EL (cell line): Measurements from ENCODE around the gene PTTG1.
"Not testable (repeated sequence)": the region's sequence is repeated elsewhere in the genome, so short reads cannot be mapped to it uniquely, and the experiment has no call there.

Experiments used
- DNase-seq: peaks from one replicate; pipeline ENCODE4 v3.0.0-alpha.2; 2016

PTTG1 gene

DNA sequence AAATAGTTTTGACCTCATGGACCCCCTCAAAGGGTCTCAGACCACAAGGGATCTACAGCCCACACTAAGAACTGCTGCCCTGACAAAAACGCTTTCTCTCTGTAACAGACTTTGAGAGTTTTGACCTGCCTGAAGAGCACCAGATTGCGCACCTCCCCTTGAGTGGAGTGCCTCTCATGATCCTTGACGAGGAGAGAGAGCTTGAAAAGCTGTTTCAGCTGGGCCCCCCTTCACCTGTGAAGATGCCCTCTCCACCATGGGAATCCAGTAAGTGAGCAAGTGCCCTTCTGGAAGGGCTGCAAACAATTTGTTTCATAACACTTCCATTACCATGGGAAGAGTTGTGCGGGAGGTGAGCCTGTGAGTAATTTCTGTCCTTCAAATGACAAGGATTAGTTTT lies 6.0 kb downstream of the PTTG1 start:
- DNase-seq: no peak

DNA sequence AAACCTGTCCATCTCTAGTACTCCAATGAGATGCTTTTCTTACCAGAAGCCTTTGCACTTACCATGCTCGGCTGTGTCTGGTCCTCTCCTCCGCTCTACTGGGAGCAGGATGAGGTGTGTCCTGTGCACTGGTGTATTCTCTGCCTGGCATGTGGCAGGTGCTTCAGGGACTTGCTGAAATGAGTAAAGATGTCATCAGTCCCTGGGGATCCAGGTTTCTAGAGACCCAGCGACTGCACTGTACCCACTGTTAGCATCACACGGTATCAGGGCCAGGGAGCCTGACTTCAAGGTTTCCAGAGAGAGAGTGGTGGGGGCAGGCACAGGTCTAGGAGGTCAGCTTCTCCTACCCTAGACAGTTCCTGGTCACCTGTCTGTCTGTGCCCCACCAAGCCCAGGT lies 10.5 kb downstream of the PTTG1 start:
- DNase-seq: no peak

DNA sequence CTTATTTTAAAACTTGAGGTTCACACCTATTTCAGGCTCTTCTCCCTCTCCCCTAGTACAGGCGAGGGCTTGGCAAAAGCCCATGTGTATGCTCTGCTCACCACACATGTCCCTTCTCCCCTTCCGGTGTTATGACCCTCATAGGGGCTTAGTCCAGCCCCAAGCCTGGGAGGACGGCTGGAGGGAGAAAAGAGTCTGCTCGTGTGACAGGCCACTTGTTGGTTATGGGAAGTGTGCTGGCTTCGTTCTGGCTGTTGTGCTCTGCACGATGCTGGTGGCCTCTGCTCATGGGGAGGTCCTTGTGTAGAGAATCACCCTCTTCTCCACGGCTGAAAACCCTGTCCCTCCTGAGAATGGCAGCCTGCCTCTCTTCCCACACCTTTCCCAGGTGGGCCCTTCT lies 11.1 kb downstream of the PTTG1 start:
- no peak for DNase-seq

DNA sequence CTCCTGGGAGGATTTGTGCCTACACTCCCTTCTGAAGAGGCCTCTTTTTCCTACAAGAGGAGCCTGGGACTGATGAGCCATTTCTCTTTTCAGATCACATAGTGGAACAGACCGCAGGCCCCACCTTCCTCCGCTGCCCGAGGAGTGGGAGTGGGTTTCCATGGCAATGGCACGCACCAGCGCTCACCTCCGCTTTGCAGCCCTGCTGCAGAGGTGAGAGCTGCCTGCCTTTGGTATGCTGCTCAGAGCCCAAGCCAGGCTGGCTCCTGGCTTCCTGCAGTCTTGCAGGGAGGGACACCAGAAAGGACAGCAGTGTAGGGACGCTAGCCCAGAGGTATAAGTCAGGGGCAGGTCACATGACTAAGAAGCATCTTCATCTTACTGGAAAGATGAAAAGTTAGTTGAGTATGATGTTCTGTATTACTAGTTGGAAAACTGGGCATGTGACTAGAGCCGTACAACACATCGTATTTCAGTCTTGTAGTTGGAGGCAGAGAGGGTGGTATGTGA lies 12.4 kb downstream of the PTTG1 start:
- no peak for DNase-seq

DNA sequence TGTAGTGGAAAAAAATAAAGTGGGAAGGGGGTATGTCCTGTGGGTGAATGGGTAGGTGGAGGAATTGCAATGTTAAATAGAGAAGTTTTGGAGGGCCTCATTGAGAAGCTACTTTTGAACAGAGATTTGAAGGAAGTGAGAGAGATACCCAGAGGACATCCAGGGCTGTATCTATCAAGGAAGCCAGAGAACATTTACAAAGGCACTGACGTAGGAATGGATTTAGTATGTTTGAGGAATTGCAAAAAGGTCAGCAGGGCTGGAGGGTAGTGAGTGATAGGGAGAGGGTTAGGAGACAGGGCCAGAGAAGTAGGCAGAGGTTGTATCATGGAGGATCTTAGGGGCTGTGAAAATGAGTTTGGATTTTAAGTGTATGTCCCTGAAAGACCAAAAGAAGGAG lies 13.9 kb downstream of the PTTG1 start:
- no peak for DNase-seq

DNA sequence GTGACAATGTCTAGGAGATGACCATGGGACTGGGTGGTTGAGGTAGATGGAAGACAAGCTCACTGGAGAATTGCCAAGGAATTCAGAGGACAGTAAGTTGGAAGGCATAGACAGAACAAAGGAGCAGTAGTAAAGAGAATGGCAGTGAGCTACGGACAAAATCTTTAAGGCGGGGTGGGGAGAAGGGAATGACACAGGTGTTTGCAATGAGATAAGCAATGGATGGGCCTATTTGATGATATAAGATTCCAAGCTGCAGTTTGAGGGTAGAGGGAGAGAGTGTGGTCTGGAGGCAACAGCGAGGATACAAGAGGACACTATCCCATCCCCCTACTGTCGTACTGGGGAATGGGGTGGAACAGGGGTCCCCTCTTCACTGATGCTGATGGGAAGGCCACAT lies 14.4 kb downstream of the PTTG1 start:
- no peak for DNase-seq

DNA sequence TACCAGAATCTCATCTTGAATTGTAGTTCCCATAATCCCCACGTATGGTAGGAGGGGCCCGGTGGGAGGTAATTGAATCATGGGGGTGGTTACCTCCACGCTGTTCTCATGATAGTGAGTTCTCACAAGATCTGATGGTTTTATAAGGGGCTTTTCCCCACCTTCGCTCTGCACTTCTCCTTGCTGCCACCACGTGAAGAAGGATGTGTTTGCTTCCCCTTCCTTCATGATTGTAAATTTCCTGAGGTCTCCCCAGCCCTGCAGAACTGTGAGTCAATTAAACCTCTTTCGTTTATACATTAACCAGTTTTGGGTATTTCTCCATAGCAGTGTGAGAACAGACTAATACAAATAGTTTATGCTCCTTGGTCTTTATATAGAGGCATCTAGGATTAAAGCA lies 15.0 kb downstream of the PTTG1 start:
- not testable (repeated sequence) for DNase-seq

DNA sequence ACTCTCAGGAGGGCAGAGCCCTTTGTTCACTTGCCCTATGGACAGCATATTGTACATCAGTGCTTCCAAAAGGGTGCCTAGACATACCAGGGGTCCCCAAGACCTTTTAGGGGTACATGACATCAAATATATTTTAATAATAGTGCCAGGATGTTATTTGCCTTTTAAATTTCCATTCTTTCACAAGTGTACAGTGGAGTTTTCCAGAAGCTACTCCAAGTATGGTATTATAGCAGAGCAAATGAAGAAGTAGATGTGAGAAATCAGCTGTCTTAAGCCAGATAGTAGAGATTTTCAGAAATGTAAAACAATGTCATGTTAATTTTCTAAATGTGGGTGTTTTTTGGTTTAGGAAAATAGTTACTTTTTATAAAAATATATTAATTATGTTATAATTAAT lies 15.6 kb downstream of the PTTG1 start:
- no peak for DNase-seq

DNA sequence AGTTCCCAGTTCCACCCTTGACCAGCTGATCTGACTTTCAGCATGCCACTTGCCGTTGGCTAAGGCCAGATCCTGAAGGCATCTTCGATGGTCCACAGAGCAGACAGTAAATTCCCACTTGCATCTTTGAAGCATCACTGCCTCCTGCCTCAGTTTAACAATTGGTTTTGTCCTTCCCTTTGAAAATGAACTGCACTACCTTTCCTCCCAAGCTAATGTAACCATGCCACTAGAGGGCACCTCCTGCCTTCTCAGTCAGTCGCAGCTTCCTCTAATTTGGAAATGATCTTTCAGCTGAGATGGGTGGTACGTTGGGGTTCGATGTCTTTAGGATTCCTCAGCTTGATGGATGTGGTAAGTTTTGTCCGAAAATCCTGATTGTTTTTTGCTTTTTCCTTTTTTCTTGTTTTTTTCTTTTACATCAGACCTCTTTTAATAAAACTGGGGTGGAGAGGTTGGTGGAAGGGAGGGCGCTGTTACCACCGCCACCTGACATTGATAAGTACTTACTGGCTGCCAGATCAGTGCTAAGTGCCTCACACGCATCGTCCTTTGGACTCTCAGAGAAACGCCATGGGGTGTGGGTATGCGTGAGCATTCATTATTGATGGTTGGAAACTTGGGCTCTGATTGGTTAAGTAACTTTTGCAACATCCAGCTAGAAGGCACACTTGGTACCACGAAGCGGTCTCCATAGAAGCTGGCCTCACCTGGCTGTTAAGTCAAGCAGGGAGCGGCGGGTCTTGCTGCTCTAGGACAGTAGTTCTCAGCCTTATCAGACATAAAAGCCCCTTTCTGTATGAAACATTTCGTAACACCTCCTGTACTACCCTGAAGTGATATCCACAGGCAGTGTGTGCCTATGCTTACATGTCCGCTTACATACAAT lies 16.9 kb downstream of the PTTG1 start:
- DNase-seq: peak; percentile 70

DNA sequence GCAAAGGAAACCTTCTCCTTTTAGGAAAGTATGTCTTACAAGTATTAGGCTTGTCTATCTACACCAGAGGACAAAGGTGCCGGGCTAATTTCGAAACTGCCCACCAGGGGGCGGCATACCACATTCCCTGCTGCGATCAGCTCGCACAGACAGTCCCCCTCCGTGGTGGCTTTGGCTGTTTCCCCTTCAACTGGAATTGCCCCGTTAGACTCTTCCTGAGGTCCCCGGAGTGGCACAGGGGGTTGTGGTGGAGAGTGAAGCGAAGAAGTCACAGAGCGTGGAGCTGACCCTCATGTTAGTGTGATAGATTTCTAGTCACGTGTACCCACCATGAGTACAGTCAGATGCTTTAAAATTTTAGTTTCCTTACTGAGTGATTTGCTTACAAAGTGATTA lies 17.5 kb downstream of the PTTG1 start:
- DNase-seq: peak; percentile 83

DNA sequence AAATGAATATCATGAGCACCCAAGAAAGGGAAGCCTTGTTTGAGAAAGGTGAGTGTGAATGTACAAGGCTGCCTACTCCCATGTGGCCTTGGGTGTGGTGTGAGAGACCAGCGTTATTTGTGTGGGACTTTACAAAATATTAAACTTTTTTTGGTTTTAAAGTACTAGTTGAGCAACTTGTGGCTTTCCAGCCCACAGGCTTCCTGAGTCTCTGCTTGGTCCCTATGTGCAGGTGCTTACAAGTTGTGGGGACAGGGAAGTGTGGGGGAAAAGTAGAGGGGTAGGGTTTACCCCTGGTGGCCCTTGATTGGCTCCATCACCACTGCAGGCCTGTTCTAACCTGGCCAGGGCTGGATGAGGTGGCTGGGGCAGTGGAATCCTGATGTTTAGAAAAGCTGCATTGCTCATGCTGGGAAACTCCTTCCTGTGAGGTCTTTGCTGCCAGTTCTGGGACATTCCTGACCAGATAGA lies 19.7 kb downstream of the PTTG1 start:
- peak; percentile 17 for DNase-seq

DNA sequence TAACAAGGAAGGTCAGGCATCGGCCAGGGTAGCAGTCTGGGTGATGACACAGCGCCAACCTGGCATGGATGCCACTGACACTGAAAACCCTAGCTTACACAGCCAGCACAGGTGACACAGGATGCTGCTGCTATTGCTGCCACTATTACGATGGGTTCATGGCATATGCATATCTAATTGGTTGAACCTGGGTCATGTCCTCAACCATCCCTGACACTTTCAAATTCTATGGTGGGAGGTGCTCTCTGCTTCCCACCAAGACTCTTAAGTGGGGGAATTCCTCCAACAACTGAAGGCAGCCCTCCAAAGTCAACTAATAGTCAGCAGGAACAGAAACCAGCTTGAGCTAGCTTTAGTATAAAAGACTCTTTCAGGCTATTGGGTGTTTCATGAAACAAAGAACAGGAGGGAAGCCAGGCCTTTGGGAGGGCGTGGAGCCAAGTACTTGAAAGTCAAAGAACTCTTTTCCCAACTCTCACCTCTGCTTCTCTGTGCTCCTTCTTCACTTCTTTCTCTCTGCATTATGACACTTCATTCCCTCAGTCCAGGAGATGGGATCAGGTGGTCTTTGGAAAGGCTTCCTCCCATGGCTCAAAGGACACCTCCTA lies 21.3 kb downstream of the PTTG1 start:
- DNase-seq: no peak

DNA sequence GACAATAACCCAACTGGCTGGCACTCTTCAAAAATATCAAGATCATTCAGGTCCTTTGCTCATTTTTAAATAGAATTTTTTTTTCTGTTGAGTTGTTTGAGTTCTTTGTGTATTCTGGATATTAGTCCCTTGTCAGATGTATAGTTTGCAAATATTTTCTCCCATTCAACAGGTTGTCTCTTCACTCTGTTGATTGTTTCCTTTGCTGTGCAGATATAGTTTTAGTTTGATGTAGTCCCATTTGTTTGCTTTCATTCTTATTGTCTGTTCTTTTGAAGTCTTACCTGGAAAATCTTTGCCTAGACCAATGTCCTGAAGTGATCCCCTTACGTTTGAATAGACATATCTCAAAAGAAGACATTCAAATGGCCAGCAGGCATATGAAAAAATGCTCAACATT lies 22.8 kb downstream of the PTTG1 start:
- no peak for DNase-seq

DNA sequence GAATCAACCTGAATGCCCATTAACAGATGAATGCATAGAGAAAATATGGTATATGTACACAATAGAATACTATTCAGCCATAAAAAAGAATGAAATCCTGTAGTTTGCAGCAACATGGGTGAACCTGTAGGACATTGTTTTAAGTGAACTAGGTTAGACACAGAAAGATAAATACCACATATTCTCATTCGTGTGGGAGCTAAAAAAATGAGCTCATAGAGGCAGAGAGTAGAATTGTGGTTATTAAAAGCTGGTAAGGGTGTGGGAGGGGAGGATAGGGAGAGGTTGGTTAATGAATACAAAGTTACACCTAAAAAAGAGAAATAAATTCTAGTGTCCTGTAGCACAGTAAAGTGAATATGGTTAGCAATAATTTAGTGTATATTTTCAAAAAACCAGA lies 23.5 kb downstream of the PTTG1 start:
- DNase-seq: no peak

DNA sequence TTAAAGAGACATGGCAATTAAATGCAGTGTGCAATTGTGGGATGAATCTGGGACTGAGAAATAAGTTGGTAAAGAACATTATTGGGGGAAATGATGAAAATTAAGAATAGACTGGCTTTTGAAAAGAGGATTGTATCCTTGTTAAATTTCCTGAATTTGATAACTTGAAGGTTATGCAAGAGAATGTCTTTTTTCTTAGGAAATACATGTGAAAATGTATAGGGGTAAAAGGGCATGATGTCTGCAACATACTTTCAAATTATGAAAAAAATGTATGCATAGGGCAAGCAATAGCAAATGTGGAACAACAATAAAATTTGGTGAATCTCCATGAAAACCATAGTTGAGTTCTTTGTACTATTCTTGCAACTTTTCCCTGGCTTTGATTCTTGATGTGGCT lies 24.1 kb downstream of the PTTG1 start:
- no peak for DNase-seq

DNA sequence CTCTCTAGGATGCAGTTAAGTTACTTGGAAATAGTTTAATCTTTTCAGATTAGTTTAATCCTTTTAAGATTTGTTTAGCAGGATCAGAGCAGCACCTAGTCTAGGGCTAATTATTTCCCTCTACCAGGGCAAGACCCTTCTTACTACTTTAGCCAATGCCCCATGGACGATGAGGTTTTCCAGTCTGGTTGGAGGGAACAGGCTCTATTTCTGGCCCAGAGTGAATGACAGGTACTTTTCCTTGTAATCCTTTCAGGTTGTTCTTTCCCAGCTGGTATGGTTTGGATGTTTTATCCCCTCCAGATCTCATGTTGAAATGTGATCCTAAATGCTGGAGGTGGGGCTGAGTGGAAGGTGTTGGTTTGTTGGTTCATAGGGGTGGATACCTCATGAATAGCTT lies 27.2 kb downstream of the PTTG1 start:
- DNase-seq: no peak

DNA sequence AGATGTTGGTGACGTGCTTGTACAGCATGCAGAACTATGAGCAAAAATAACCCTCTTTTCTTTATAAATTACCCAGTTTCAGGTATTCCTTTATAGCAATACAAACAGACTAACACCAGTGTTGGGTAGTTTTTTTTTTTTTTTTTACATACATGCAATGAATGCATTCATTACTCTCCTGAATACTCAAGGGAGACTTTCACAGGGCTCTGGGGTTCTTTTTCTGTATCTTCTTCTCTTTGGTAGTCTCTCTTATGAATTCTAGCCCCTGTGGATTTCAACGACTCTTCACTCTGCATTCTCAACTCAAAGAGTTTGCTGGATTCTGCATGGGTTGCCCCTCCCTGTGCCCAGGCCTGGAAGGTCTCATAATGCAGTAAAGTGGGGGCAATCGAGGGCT lies 27.8 kb downstream of the PTTG1 start:
- no peak for DNase-seq

DNA sequence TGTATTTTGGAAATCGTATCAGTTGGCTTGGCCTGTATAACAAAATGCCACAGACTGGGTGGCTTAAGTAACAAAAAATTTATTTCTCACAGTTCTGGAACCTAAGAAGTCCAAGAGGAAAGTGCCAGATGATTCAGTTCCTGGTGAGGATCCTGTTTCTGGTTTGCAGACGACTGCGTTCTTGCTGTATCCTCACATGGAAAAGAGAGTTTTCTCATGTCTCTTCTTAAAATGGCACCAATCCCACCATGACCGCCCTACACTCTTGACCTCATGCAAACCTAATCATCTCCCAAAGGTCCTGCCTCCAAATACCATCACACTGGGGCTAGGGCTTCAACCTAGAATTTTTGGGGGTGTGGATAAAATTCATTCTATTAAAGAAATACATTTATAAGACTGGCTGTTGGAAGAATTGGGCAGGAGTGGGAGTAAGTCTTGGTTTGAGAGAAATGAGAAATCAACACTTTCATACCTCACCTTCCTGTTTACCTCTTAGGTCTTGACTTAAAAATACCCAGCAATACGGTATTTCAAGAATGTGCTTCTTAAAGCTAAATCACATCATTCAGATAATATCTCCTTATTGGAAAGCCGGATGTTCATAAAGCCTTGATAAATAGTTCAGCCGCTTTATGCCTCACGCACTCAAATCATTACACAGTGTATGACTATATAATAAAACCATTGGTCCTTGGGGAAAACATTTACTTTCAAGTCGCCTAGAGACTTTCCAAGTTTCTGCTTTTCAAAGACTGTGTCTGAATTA lies 28.7 kb downstream of the PTTG1 start:
- DNase-seq: no peak

DNA sequence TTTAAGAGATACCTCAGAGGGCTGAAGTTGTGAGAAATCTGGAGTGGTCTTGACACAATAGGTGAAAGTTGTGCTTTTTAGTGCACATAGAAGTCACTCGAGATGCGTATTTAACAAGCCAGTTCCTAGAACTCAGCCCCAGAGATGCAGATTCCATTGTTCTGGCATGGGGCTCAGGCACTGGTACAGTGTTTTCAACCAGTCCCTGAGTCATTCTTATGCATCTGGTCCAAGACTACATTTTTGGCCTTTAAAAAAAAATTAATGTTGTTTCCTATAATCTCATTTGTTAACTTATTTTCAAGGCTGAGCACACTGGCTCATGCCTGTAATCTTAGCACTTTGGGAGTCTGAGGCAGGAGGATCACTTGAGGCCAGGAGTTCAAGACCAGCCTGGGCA lies 29.6 kb downstream of the PTTG1 start:
- DNase-seq: no peak

DNA sequence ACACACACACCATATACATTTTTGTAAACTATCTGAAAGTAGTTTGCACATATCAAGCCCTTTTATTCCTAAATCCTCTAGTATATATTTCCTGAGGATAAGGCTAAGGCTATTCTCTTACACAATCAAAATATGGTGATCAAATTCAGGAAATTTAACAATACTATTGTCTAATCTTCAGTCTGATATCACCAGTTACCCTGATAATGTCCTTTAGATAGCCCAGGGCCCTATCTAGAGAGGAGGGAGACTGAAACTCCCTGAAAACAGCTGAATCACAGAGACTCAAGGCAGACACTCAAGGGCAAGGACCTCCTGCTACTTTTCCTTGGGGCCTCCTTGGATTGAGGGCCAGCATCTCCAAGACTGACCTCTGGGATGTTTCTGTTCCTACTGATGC lies 30.4 kb downstream of the PTTG1 start:
- no peak for DNase-seq

DNA sequence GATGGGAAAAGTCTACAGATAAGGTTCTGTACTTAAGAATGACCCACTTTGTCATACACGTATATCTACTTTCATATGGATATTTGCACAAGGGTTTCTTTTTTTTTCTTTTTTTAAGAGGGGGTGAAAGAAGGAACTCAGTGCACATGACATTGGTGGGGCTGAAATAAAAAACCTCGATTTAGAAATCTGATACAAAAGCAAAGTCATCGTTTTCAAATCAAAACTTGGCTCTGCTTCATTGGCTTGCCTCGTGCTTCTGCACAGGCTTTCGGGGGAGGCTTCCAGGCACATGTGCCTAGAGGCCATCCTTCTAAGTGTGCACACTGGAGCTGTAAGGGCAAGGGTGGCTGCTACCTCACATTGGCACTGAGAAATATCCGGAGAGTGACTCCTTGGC lies 31.1 kb downstream of the PTTG1 start:
- no peak for DNase-seq

DNA sequence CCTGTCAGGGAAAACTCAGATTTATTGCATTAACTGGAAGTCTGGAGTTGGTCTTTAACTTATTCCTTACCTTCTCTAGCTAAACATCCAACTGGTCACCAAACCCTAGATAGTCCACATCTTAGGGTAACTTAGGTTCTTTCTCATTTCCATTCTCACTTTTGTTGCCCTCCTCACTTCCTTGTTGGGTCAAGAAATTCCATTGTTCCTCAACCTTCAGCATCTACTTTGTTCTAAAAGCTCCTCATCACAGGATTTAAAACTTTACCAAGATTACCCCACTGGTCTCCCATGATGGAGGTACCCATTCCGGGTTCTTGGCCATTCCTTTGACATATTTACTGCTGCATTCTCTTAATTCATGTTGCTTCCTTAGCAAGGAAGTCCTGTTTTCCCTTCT lies 32.1 kb downstream of the PTTG1 start:
- DNase-seq: no peak

DNA sequence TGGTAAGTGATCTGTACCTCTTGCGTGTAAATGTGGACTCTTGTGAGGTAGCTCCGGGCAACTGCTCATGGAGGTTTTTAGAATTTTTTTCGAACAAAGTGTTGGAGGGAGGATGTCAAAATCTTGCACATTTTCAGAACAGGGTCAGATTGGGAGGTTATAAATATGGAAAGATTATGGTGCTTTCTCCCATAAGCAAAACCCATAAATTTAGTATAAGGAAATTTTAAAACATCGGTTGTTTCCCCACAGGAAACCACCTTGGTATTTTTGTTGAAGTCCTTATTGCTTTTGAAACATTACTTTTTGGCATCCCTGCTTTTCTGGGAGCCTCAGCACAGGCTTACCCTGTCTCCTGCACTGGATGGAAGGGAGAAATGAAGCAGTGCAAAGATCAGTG lies 33.9 kb downstream of the PTTG1 start:
- DNase-seq: no peak
